ENCODE results near the gene TBCA. TPM values are rescaled to one million over a fixed set of nuclear protein-coding genes. Genes with fewer than 3 reads are reported as not detected.

The TBCA gene
- total RNA-seq, 1 experiment from 2014 or later: 330 TPM

- no peaks in the 10 kb centered on the region for H4K20me1 ChIP-seq (ENCODE audit: control insufficient read depth, insufficient read depth, insufficient read length)
- peaks cover 17 to 38% of the 10 kb centered on the region in 2 experiments for H3K4me1 Mint-ChIP-seq
- no peak overlapping the region for H3K18ac ChIP-seq (ENCODE audit: insufficient read length, low read depth, low read length)
- no peak overlapping the region for H3K4me2 ChIP-seq (ENCODE audit: insufficient read depth, insufficient read length, low read length)
- H4K8ac ChIP-seq (replicated peaks; ENCODE audit: insufficient read length, low read depth, low read length): no peak overlapping the region
- no peak overlapping the region for H3K56ac ChIP-seq (ENCODE audit: insufficient read length, low read depth, low read length)
- H3K27me3 ChIP-seq (ENCODE audit: insufficient read depth, low read length): peaks cover 68% of the 10 kb centered on the region
- peaks cover 99% of the 10 kb centered on the region for H3K27me3 Mint-ChIP-seq (ENCODE audit: low read depth)
- H3T11ph ChIP-seq (ENCODE audit: low read length): no peak overlapping the region
- H3K9me3 ChIP-seq (ENCODE audit: control insufficient read depth, low read depth, low read length): no peaks in the 10 kb centered on the region
- H2BK120ac ChIP-seq (ENCODE audit: low read depth, low read length, poor library complexity, severe bottlenecking): no peak overlapping the region
- H3K79me1 ChIP-seq (ENCODE audit: insufficient read depth, low read depth, low read length, poor library complexity, severe bottlenecking): no peaks in the 10 kb centered on the region
- no peak for DNase-seq
- no peak overlapping the region for H2BK20ac ChIP-seq (ENCODE audit: low read depth, low read length, poor library complexity, severe bottlenecking)
- no peak overlapping the region for H2AFZ ChIP-seq (ENCODE audit: low read length)
- no peak overlapping the region for H3K14ac ChIP-seq (ENCODE audit: insufficient read depth, low read length)
- H2AK5ac ChIP-seq (ENCODE audit: insufficient read length, low read length): no peak overlapping the region
- no peak overlapping the region for H4K91ac ChIP-seq (ENCODE audit: insufficient read length, low read depth, low read length)
- H2BK5ac ChIP-seq (ENCODE audit: insufficient read length, low read length): no peak overlapping the region
- H3K27ac ChIP-seq (ENCODE audit: insufficient read length, low read depth, low read length): no peak overlapping the region
- H3K23ac ChIP-seq (ENCODE audit: insufficient read length, low read depth, low read length): no peak overlapping the region
- H2BK12ac ChIP-seq (ENCODE audit: insufficient read length, low read depth, low read length): no peak overlapping the region
- H3K9ac ChIP-seq (ENCODE audit: extremely low read depth, insufficient read length, low read length): no peak overlapping the region
- H2BK15ac ChIP-seq (ENCODE audit: low read depth, low read length): no peak overlapping the region
- no peak overlapping the region; a peak in 1 of 7 replicates for H3K27ac Mint-ChIP-seq
- TF ChIP-seq CTCF (conservative IDR thresholded peaks at IDR 0.05): no peak
- H3K4ac ChIP-seq (ENCODE audit: low read depth, low read length): no peak overlapping the region
- H3K4me3 Mint-ChIP-seq: peak overlapping the region; percentile 17 to 64; a peak in 4 of 5 replicates
- H3K36me3 Mint-ChIP-seq (ENCODE audit: insufficient read depth in 1 of 3, low read depth in 3 of 3): no peaks in the 10 kb centered on the region; a peak in 1 of 7 replicates
- H3K79me2 ChIP-seq (ENCODE audit: insufficient read depth, low read length): no peaks in the 10 kb centered on the region
- peaks cover 0 to 6% of the 10 kb centered on the region in 2 experiments; a peak in 4 of 5 replicates for H3K9me3 Mint-ChIP-seq
- H3K4me1 ChIP-seq (ENCODE audit: insufficient read depth, low read length): no peaks in the 10 kb centered on the region
- H3K23me2 ChIP-seq (ENCODE audit: insufficient read length, low read depth, low read length, poor library complexity, severe bottlenecking): no peaks in the 10 kb centered on the region
- WGBS (ENCODE audit: extremely low coverage, insufficient read length, low lambda C conversion rate): no CpG with 5 or more reads among the region's 11 CpGs
- H4K5ac ChIP-seq (ENCODE audit: insufficient read length, low read depth, low read length): no peak overlapping the region
Measured at GRCh38 chr5:77645995-77646639, 130.0 kb downstream of the TBCA start.

Data from H9 (cell line).